Left colon (tissue), 2 donors: ENCODE measurements around the gene ALDH4A1. TPM values are rescaled to one million over a fixed set of nuclear protein-coding genes. Genes with fewer than 3 reads are reported as not detected.

Experiments used
- ATAC-seq: fragments of 200-7000 bp; cut with Tn5 transposase; one replicate; pipeline ENCODE4 v1.9.1; 2020; ENCODE audit warnings: mild to moderate bottlenecking, moderate library complexity
- DNase-seq, 2 donors: peaks; one replicate each; pipeline ENCODE4 v3.0.0-alpha.2; 2020
- intact Hi-C, 2 donors: fragments of 100-400 bp; cut with DNase I in 1 of 2; cut with micrococcal nuclease in 1 of 2; formaldehyde crosslinking; loops; one replicate each; pipeline versions ENCODE4 v1.11.2 to v1.14.0; 2022; cut with DNase I, micrococcal nuclease
- total RNA-seq, 2 donors: library from RNA; stranded (reverse); fragmentation: NEBNext Ultra II Directional; extraction: Animal tissue kit (Norgen Biotek cat#: 25700); gene quantifications; one replicate each; pipeline ENCODE4 v1.2.1, GENCODE V29; 2021
- donor health status: DM: no; HTN: no; CAD: no.
- donor health status: DM: yes; HTN: yes; CAD: no.

ALDH4A1 gene
- total RNA-seq, 2 donors from 2014 or later, result 4.9 to 5.5 TPM

DNA sequence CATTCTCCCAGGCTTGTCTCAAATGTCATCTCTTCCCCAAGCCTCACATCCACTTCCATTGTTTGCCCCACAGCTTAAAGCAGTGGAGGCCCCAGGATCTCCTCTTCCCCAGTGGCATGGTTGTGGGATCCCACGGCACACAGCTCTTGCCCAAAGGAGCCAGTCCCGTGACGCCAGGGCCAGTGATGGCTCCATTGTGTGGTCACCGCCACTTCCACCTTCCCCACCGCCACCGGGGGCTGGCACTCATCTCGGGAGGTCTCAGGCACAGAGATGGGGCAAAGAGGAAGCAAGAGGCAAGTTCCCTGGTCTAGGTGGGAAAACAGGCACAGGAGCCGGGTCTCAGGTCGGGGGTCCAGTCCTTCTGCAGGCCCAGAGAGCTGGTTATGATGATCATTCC is 22.9 kb upstream of the ALDH4A1 start:
- ATAC-seq, result no peak
- intact Hi-C loops, result no loop called here
- no peak for DNase-seq

DNA sequence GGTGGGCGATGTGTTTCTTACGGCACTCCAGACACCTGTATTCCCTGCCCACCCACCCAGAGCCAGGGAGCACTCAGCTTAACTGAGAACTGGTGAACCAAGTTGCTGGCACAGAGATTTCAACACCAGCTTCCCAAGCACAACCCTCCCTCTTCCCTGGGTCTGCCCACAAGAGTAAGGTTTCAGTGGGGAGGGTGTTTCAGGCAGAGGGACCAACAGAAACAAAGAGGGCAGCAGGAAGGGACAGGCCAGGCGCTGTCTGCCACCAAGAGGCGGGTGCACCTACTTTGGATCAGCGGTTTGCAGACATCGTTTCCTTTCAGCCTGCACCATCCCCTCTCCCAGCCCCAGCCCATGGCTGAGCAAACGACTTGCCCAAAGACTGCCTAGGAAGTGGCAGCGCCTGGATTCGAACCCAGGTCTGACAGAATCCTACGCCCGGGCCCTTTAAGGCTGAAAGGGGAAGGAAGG is 21.9 kb upstream of the ALDH4A1 start:
- intact Hi-C loops, result no loop called here
- no peak for DNase-seq
- ATAC-seq, result no peak

DNA sequence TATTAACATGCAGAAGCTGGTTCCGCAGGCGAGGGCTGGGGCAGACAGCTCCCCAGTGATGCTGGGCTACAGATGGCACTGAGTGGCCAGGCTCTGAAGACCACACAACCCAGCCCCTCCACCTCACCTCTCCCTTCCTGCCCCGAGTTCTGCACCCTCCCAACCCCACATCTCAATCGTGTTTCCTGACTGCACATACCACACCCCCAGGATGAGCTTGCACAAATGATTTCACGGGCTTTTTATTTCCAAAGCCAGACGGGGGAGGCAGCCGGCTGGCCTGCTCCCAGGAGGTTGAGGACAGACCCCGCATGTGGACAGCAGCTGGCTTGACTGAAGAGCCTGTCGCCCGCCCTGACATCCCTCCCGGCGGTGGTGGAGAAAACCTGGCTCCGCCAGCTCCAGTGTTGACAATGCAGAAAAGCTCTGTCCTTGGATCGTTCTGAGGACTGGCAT is 21.4 kb upstream of the ALDH4A1 start:
- ATAC-seq (no peak), DNase-seq (no peak)
- intact Hi-C loops, result no loop called here

DNA sequence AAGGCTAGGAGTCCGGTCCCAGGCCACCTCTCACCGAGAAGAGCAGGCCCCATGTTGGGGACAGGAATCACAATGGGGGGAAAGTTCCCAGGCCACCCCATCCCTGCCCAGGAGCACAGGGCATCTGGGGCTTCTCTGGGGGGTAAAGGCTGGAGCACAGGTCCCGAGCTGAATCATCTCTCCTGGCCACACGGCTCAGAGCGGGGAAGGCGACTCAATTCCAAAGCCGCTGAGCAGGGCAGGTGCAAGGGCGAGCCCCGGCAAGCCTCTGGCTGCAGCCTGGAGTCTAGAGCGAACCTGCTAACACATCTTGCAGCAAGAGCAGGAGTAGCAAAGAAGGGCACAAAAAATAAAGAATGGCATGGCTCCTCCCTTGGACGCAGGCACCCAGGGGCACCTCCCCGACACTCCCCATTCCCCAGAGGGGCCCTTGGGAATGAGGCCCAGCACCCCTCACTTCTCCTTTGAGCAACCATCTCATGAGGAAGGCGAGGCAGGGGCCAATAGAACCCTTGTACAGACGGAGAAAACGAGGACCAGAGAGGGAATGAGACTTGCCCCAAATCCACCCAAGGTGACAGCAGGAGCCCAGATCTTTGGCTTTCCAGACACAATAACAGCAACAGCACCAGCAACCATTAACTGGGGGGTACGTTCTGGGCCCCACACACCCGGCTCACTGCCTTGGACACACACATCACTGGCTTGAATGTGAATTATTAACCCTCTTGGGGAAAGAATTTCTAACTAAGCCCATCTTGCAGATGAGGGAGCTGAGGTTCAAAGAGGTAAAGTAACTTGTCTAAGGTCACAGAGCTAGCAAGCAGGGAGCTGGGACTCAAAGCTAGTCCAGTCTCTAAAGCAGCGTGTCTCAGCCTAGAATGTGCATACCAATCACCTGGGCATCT is 20.7 kb upstream of the ALDH4A1 start:
- DNase-seq, result no peak
- ATAC-seq, result no peak
- intact Hi-C loops, result no loop called here

DNA sequence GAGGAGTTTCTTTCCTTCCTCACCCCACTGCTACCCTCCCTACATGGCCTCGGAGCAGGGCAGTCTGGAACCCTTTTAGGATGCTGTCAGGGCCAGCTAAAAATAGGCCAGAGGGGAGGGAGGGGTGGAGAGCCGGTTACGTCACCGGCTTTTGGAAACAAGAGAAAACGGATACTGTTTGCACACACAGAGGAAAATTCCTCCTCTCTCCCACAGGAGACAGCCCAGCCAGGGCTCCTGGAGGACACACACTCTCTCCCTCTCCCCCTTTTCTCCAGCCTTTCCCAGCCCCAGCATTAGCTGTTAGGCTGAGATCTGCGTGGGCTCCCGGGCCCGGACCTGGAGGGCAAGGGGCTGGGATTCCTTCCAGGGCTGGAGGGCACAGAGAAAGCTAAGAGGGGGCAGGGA is 20.0 kb upstream of the ALDH4A1 start:
- intact Hi-C loops, result no loop called here
- peak; percentile 37 to 76 for DNase-seq
- peak; percentile 48 for ATAC-seq

DNA sequence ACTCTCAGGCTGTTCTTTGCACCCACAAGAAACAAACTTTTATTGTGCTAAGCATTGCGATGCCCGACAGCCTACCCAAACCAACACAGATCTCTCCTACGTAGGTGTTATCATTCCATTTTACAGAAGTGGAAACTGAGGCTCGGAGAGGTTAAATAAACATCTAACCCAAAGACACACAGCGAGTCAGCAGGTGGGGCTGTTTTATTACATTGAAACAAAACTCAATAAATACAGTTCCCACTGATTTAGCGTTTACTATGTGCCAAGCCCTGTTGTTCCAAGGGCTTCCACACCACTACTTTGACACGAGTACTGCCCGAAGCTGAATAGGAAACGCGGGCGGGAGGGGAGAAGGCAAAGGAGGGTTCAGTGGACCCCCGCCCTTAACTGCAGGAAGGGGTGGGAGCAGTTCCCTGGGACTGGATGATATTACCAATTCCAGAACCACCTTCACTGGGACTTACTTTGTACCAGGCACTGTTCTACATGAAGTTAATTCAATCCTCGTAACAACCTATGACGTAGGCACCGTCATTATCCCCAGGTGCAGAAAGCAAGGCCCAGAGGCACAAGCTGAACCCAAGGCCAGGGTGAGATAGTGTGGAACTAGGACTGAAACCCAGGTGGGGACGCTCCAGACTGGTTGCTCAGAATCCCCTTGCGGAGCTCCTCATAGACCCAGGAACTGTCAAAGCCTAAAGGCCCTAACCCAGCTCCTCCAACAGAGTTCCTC is 19.3 kb upstream of the ALDH4A1 start:
- peak; percentile 64 for ATAC-seq
- DNase-seq, result no peak
- intact Hi-C loops, result no loop called here

DNA sequence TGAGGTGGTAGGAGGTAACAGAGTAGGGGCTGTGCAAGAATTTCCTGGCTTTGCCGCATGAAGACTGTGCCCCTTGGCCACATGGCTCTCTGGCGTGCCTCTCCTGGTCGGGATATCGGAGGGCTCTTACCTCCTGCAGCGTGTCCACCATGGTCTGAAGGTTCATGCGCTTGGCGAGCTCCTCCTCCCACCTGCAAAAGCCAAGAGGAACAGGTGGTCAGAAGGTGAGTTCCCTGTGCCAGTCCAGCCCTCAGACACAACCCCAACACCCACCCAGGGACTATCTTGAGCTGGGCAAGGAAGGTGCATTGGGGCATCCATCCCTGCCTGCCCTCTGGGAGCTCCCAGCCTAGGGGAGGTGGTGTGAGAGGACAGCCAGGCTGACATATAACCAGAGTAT is 18.6 kb upstream of the ALDH4A1 start:
- intact Hi-C loops, result no loop called here
- ATAC-seq (no peak), DNase-seq (no peak)

DNA sequence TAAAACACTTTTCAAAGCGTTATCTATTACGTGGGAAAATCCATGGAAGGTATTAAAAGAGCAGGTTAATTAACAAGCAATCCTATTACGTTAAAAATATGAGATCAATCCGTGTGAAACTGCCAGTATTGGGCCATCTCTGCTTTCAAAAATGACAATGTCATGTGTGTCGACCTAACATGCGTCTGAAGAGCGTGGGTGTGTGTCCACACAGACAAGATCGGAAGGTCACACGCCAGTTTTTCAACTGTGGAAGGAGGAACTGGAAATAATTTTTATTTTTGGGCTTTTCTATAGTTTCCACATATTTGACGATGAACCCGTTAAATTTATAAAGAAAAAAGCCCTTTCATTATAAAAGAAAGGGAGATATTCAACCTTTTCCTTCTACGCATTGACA is 17.6 kb upstream of the ALDH4A1 start:
- no peak for DNase-seq
- no peak for ATAC-seq
- intact Hi-C loops, result loop anchor here in 1 of 2 donors (10.0 kb wide), 1 partner anchor 165 kb away; no protein-coding TSS in a partner anchor

DNA sequence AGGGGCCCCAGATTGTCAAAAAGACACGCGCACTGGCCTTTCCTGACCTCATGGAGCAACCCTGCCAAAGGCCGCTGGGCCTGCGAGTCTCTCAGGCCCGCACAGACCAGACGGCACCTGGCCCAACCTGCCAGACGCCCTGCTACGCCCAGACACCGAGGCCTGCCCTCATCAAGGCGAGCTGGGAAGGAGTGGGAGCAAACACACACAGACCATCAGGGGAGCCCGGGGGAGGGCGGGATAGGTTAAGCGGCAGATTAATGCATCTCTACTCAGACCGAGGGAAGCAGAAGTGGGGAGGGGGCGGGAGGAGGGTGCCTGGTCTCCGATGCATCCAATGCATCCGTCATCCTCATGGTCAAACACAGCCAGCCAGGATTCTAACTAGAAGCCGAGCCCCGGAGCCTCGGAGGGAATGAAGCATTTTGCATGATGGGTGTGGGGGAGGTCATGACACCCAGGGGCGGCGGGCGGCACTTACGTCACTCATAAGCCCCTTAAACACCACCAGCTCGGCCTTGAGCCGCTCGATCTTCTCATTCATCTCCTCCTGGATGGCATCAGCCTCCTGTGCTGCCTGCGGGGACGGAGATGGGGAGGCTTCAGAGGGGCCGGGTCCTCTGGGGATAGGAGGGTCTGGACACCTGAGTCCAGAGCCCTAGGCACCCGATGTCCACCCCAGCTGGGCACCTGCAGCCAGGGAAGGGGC is 17.0 kb upstream of the ALDH4A1 start:
- intact Hi-C loops, result loop anchor here in 1 of 2 donors (10.0 kb wide), 1 partner anchor 165 kb away; no protein-coding TSS in a partner anchor
- DNase-seq, result no peak
- ATAC-seq, result no peak

DNA sequence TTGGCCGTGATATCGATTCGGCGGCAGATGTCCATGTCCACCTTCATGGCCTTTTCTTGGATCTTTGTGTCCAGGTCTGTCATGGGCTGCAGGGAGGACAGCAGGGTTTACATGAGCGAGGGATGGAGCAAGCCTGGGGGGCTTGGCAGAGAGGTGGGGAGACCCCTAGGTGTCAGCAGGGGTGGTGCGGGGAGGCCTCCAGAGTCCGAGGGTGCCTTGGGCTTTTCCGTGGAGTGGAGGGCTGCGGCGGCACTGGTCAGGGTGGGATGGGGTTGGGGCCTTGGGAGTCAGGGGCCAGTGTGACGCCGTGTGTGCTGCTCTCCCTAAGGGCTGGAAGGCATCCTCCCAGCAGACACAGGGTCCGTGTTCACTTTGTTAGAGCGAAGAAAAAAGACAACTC is 16.1 kb upstream of the ALDH4A1 start:
- DNase-seq, result no peak
- no peak for ATAC-seq
- intact Hi-C loops, result loop anchor here in 1 of 2 donors (10.0 kb wide), 1 partner anchor 166 kb away; no protein-coding TSS in a partner anchor

DNA sequence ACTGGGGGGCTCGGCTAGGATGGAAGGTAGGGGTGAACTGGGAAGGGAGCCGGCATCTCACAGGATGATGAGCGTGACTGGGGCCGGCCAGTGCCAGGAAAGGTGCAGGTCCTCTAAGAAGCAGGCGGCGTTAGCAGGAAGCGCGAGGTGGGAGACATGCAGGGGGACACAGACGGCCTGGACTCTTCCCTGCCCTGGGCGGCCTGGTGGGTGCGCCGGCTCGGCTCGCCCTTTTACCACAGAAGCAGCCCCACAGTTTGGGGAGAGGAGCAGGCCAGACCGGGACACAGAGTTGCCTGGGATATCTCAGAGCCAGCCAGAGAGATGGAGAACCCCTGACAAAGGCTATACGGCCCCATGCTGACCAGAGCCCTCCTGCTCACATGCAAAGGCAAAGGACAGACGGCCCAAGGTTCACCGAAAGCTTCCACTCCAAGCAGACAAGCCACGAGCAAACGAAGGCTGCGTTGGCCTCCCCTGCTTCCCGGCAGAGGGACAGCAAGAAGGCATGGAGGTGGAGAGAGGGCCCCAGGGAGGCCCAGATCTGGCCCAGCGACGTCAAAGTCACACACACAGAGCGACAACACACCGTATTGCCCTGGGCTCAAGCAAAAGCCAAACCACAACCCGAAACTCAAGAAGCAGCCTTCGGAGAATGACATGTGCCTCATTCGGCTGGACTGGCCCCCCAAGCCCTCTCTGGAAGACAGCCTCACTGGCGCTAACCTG is 14.9 kb upstream of the ALDH4A1 start:
- DNase-seq (no peak), ATAC-seq (no peak)
- intact Hi-C loops, result loop anchor here in 1 of 2 donors (10.0 kb wide), 1 partner anchor 168 kb away; no protein-coding TSS in a partner anchor

DNA sequence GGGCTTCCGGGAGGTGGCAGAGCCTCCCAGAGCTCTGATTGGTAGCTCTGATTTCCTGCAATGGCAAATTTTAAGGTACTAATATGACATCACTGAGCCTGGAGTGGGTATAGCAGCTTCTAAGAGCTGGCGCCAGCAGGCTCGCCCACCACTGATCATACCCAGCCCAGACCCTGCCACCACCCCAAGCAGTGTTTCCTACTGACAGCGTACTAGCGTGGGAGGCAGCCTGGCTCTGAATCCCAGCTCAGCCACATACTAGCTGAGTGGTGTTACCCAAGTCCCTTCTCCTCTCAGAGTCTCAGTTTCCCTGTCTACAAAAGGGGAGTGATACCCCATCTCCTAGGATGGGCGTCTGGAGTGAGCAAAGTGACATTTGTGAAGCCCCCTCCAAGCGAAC is 13.0 kb upstream of the ALDH4A1 start:
- ATAC-seq (no peak), DNase-seq (no peak)
- intact Hi-C loops, result loop anchor here in 1 of 2 donors (10.0 kb wide), 1 partner anchor 169 kb away; no protein-coding TSS in a partner anchor

DNA sequence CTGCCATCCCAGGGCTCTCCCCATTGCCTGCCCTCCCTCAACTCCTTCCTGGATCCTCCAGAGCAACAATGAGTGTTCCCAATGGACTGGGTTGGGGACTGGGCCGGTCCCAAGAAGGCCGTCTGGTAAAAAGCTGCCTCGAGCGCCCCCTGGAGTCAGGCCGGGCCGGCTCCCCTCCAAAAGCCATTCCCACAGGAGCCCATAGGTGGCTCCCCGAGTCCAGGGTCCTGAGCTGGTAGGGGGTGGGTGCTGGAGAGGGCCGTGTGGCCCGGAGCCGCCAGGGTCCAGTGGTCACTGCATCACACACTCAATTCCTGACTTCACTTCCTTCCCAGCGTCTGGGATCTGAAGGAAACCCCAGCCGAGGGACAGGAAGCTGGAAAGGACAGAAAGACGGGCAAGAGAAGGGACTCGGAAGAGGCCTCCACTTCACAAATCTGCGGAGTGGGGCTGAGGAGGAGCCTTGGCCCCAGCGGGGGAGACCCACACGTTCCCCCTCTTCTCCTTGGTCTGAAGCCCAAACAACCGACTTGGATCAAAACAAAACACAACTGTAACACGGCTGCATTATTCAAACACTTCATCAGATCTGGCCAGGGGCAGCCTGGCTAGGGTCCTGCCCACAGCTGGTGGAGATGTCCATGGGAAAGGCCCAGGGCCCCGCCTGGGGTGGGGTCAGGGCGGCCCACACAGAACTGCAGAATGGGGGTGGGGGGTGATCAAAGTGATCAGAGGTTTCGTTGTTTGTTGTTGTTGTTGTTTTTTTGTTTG is 10.9 kb upstream of the ALDH4A1 start:
- peak; percentile 62 to 84 for DNase-seq
- intact Hi-C loops, result loop anchor here (5.0 to 10.0 kb wide), 2 partner anchors 49 to 172 kb away; no protein-coding TSS in a partner anchor
- peak; percentile 87 for ATAC-seq

DNA sequence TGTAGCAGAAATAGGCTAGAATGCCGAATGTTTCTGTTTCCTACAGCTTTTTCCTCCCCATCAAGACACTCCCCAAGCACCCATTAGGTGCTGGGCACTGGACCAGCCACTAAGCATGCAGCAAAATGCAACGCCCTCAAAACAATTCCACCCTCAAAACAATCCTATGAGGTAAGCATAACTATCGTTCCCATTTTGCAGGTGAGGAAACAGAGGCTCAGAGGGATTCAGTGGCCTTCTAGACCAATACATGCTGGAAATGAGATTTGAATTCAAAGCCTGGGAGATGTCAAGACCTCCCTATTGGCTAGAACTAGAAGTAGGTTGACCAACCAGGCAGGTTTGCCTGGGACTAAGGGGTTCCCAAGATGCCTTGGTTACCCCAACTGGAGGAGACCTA is 10.2 kb upstream of the ALDH4A1 start:
- intact Hi-C loops, result loop anchor here (5.0 to 10.0 kb wide), 2 partner anchors 50 to 172 kb away; no protein-coding TSS in a partner anchor
- no peak for DNase-seq

DNA sequence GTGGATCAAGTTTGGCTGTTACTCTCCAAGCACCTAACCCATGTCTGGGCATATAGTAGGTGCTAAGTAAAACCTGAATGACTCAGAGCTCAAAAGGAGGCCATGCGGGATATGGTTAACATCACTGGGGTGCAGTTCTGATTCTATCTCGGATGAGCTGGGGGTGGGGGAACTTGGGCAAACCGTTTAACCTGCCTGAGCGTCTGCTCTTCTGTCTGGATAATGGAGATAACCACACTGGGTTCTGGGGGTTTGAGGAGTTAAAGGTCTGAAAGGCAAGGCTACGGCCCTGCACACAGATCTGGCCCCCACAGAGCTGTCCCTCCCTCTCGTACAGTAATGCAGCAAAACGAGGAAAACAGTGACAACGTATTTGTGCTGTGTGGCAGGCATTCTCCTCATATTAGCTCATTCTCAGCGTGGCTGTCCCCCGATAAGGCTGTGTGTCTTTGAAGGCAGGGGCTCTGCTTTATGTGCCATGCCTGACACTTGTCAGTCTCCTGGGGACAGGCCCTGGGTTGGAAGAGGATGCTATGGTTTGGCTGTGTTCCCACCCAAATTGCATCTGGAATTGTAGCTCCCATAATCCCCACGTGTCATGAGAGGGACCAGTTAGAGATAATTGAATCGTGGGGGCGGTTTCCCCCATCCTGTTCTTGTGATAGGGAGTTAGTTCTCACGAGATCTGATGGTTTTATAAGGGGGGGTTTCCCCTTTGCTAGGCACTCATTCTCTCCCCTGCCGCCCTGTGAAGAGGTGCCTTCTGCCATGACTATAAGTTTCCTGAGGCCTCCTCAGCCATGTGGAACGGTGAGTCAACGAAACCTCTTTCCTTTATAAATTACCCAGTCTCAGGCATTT is 6.8 kb upstream of the ALDH4A1 start:
- ATAC-seq (no peak), DNase-seq (no peak)
- intact Hi-C loops, result loop anchor here in 1 of 2 donors (5.0 kb wide), 1 partner anchor 188 kb away; no protein-coding TSS in a partner anchor

More for the DNA sequence above, 10.2 kb upstream of the ALDH4A1 start:
- ATAC-seq, result no peak
